Measurements from ENCODE around the gene EIF2D. TPM values are rescaled to one million over a fixed set of nuclear protein-coding genes. Genes with fewer than 3 reads are reported as not detected.
A peak's percentile ranks its signal among the peaks of the same experiment; 100 is the strongest.

Gene EIF2D
- polyA plus RNA-seq, 1 donor from 2014 or later = 40.4 TPM

GRCh38 chr1:206545351-206545750, 66.9 kb downstream of the EIF2D start:
- H3K27me3 Mint-ChIP-seq = no peaks in the 10 kb centered on the region
- H3K9me3 Mint-ChIP-seq = no peaks in the 10 kb centered on the region
- H3K4me3 Mint-ChIP-seq = peak overlapping the region in 1 of 4 donors; percentile 25
- peak overlapping the region in 2 of 3 donors; percentile 26 to 44 for H3K27ac Mint-ChIP-seq
- H3K36me3 Mint-ChIP-seq = no peaks in the 10 kb centered on the region
- H3K4me1 Mint-ChIP-seq = peaks cover 5 to 7% (median 7%) of the 10 kb centered on the region in 3 donors

DNA sequence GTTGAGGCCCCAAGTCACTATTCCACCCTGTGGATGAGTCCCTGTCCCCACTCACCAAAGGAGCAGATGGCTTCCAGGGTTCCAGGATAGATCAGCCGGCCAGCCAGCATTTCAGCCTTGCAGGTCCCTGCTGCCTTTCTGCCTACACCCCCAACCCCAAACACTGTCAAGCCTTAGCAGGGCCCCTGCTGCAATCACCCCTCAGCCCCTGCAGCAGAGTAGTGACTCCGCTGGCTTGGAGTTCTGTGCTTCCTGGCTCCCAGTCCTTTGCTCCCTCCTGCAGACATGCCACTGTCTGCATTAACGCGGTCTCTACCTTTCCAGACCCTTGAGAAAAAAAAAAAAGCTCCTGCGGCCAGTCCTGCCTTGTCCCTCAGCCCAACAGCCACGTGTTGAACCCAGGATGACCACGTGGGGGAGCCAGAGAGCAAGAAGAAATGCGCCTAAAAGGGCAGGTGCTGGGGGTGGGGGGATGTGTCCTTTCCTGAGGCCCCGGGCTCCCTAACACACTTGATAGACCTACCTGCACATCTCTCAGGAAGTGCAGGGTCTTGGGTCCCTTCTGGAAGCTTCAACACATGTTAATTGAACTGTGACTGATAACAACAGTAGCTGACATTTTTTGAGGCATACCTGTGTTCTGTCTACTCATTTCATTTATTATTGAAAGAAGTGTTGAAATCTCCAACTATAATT, 67.6 kb downstream of the EIF2D start:
- no peaks in the 10 kb centered on the region for H3K9me3 Mint-ChIP-seq
- peak overlapping the region in 1 of 3 donors; percentile 44 for H3K27ac Mint-ChIP-seq
- H3K27me3 Mint-ChIP-seq = no peaks in the 10 kb centered on the region
- peaks cover 5 to 7% (median 7%) of the 10 kb centered on the region in 3 donors for H3K4me1 Mint-ChIP-seq
- no peaks in the 10 kb centered on the region for H3K36me3 Mint-ChIP-seq
- H3K4me3 Mint-ChIP-seq = no peak overlapping the region

Other genes with a start within 250 kb of the EIF2D start
- gene IKBKE, start 142.0 kb downstream of the EIF2D start, polyA plus RNA-seq = 28.4 TPM
- 130 TPM for gene RASSF5, start 104.9 kb downstream of the EIF2D start, polyA plus RNA-seq
- 0.31 TPM for gene DYRK3, start 23.1 kb upstream of the EIF2D start, polyA plus RNA-seq
- 4.1 TPM for gene MAPKAPK2, start 72.4 kb upstream of the EIF2D start, polyA plus RNA-seq
- gene IL19, start 158.3 kb upstream of the EIF2D start, polyA plus RNA-seq = not detected
- 0.56 TPM for gene IL10, start 160.0 kb upstream of the EIF2D start, polyA plus RNA-seq